Coronary artery (tissue), 2 donors: ENCODE data around the gene NUP214.
"Not testable (repeated sequence)": the region's sequence is repeated elsewhere in the genome, so short reads cannot be mapped to it uniquely, and the experiment has no call there.

Source experiments
- DNase-seq: peaks from one replicate; pipeline ENCODE4 v3.0.0-alpha.2; 2017; ENCODE audit warnings: low spot score
- H3K27ac ChIP-seq, 2 donors: fragments of 200-600 bp; sonication (generic); one replicate each; pipeline ENCODE4 v1.5.1; 2016 to 2019
- H3K4me3 ChIP-seq: fragments of 200-600 bp; sonication (generic); 2 replicates; pipeline ENCODE4 v1.5.1; 2016; ENCODE audit warnings: mild to moderate bottlenecking, moderate library complexity
- CTCF ChIP-seq: fragments of 200-600 bp; sonication (generic); IDR thresholded peaks from one replicate; pipeline ENCODE4 v1.5.1; 2019; ENCODE audit warnings: antibody characterized with exemption

Gene NUP214

GRCh38 chr9:131238402-131239021, 113.1 kb downstream of the NUP214 start:
- no peak for DNase-seq
- Histone ChIP-seq H3K27ac (peak overlapping the region in 1 of 2 donors; percentile 48), H3K4me3 (peak overlapping the region; percentile 40)
- TF ChIP-seq CTCF, result no peak

- no peak overlapping the region for H3K27ac ChIP-seq
- no peak for DNase-seq
- no peak overlapping the region for H3K4me3 ChIP-seq
- TF ChIP-seq CTCF, result no peak
Observed at GRCh38 chr9:131239161-131239975, 114.0 kb downstream of the NUP214 start.

- no peak overlapping the region for H3K27ac ChIP-seq
- no peak for TF ChIP-seq CTCF
- H3K4me3 ChIP-seq, result no peak overlapping the region
- DNase-seq, result no peak
Observed at GRCh38 chr9:131240047-131240921, 114.9 kb downstream of the NUP214 start.

- H3K27ac ChIP-seq, DNase-seq, H3K4me3 ChIP-seq: not testable (repeated sequence)
Observed at GRCh38 chr9:131244331-131244730, 118.9 kb downstream of the NUP214 start.

GRCh38 chr9:131246618-131247017, 121.2 kb downstream of the NUP214 start:
- Histone ChIP-seq H3K27ac (no peak overlapping the region), H3K4me3 (no peak overlapping the region)
- TF ChIP-seq CTCF, result no peak
- DNase-seq, result no peak

- Histone ChIP-seq H3K27ac (peak overlapping the region in 1 of 2 donors; percentile 68), H3K4me3 (peak overlapping the region; percentile 44)
- DNase-seq, result no peak
Observed at GRCh38 chr9:131252120-131252519, 126.7 kb downstream of the NUP214 start.

More at GRCh38 chr9:131252120-131252519, 126.7 kb downstream of the NUP214 start:
- no peak for TF ChIP-seq CTCF
